GM12872 (cell line): Measurements from ENCODE around the gene TP63.

ENCODE experiments used
- CTCF ChIP-seq: IDR thresholded peaks from 3 replicates; pipeline ENCODE4 v1.5.1; 2011; ENCODE audit warnings: low read depth, mild to moderate bottlenecking, low read length, moderate library complexity; ENCODE audit not compliant: insufficient read depth

Gene TP63

GRCh38 chr3:189589179-189589569 lies 42.0 kb upstream of the TP63 start:
- TF ChIP-seq CTCF: no peak

- TF ChIP-seq CTCF: no peak
Observed at GRCh38 chr3:189590223-189590622, 41.0 kb upstream of the TP63 start.

- no peak for TF ChIP-seq CTCF
Observed at GRCh38 chr3:189593581-189593980, 37.6 kb upstream of the TP63 start.

- TF ChIP-seq CTCF: no peak
Observed at GRCh38 chr3:189597918-189598317, 33.3 kb upstream of the TP63 start.

- no peak for TF ChIP-seq CTCF
Observed at GRCh38 chr3:189598530-189599225, 32.5 kb upstream of the TP63 start.

- no peak for TF ChIP-seq CTCF
Observed at GRCh38 chr3:189602471-189602870, 28.7 kb upstream of the TP63 start.

GRCh38 chr3:189605717-189606116 lies 25.5 kb upstream of the TP63 start:
- TF ChIP-seq CTCF: no peak
